Endothelial cell (in vitro differentiated cells): ENCODE measurements around the gene PFN2. TPM values are rescaled to one million over a fixed set of nuclear protein-coding genes. Genes with fewer than 3 reads are reported as not detected.

Source experiments
- DNase-seq: peaks from one replicate; pipeline ENCODE4 v3.0.0; 2021; ENCODE audit warnings: low spot score
- H3K27ac Mint-ChIP-seq: one replicate; pipeline ENCODE4 v1.8.0; 2021; ENCODE audit warnings: mixed read lengths, inconsistent platforms; ENCODE audit not compliant: unreplicated experiment
- H3K27me3 Mint-ChIP-seq: one replicate; pipeline ENCODE4 v1.8.0; 2021; ENCODE audit warnings: mild to moderate bottlenecking, moderate library complexity, mixed read lengths, inconsistent platforms; ENCODE audit not compliant: unreplicated experiment
- H3K36me3 Mint-ChIP-seq: one replicate; pipeline ENCODE4 v1.8.0; 2021; ENCODE audit warnings: mild to moderate bottlenecking, low read depth, mixed read lengths, inconsistent platforms; ENCODE audit not compliant: unreplicated experiment
- H3K4me1 Mint-ChIP-seq: one replicate; pipeline ENCODE4 v1.8.0; 2021; ENCODE audit warnings: mild to moderate bottlenecking, mixed read lengths, inconsistent platforms; ENCODE audit not compliant: unreplicated experiment
- H3K4me3 Mint-ChIP-seq: one replicate; pipeline ENCODE4 v1.8.0; 2021; ENCODE audit warnings: mild to moderate bottlenecking, mixed read lengths, inconsistent platforms; ENCODE audit not compliant: unreplicated experiment
- H3K9me3 Mint-ChIP-seq: one replicate; pipeline ENCODE4 v1.8.0; 2021; ENCODE audit warnings: mixed read lengths, inconsistent platforms; ENCODE audit not compliant: unreplicated experiment
- long read RNA-seq: library from polyadenylated mRNA; unstranded; transcript quantifications from one replicate; pipeline ENCODE4 v2.0.0, GENCODE V29; 2020; ENCODE audit not compliant: unreplicated experiment
- total RNA-seq: library from RNA; stranded (reverse); fragmentation: NEBNext Ultra II Directional; extraction: Animal tissue kit (Norgen Biotek cat#: 25700); gene quantifications from one replicate; pipeline ENCODE4 v1.2.1, GENCODE V29; 2021; ENCODE audit not compliant: unreplicated experiment
- TF ChIP-seq, protein P1 (sequence below): fragments of 200-600 bp; sonication (generic); IDR thresholded peaks from one replicate; pipeline ENCODE4 v1.5.0; 2021; ENCODE audit warnings: antibody characterized with exemption; ENCODE audit not compliant: unreplicated experiment

PFN2 gene, protein sequence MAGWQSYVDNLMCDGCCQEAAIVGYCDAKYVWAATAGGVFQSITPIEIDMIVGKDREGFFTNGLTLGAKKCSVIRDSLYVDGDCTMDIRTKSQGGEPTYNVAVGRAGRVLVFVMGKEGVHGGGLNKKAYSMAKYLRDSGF
- total RNA-seq, result 102 TPM
- long read RNA-seq, transcript PFN2-201 (3 exons, 2,261 nt), result minor isoform, 6 of 38 reads
- long read RNA-seq, transcript PFN2-203 (3 exons, 1,780 nt), result major isoform, 29 of 38 reads
- long read RNA-seq, partial matches to known transcripts, result 0 of 38 reads
- long read RNA-seq, other reads (novel, unspliced or antisense), result 3 of 38 reads

GRCh38 chr3:149970716-149971402 is at the start of gene PFN2:
Gene PFN2, minus strand, starts transcription at chr3:149970895. Its CDS starts 39 bp downstream, at chr3:149970856.
- Mint-ChIP-seq H3K36me3 (peaks cover 16% of the 10 kb centered on the region), H3K27ac (peak within 1 kb of the TSS; percentile 97), H3K4me3 (peak within 1 kb of the TSS; percentile 99), H3K9me3 (no peaks in the 10 kb centered on the region), H3K27me3 (peaks cover 19% of the 10 kb centered on the region), H3K4me1 (peaks cover 32% of the 10 kb centered on the region)
- TF ChIP-seq, protein P1, sequence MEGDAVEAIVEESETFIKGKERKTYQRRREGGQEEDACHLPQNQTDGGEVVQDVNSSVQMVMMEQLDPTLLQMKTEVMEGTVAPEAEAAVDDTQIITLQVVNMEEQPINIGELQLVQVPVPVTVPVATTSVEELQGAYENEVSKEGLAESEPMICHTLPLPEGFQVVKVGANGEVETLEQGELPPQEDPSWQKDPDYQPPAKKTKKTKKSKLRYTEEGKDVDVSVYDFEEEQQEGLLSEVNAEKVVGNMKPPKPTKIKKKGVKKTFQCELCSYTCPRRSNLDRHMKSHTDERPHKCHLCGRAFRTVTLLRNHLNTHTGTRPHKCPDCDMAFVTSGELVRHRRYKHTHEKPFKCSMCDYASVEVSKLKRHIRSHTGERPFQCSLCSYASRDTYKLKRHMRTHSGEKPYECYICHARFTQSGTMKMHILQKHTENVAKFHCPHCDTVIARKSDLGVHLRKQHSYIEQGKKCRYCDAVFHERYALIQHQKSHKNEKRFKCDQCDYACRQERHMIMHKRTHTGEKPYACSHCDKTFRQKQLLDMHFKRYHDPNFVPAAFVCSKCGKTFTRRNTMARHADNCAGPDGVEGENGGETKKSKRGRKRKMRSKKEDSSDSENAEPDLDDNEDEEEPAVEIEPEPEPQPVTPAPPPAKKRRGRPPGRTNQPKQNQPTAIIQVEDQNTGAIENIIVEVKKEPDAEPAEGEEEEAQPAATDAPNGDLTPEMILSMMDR, result no peak
- DNase-seq, result peak; percentile 74

GRCh38 chr3:150015901-150016300 is 45.2 kb upstream of the PFN2 start:
- no peak for DNase-seq
- Mint-ChIP-seq H3K27me3 (peaks cover 5% of the 10 kb centered on the region), H3K36me3 (no peaks in the 10 kb centered on the region), H3K9me3 (no peaks in the 10 kb centered on the region), H3K4me3 (no peak overlapping the region), H3K4me1 (no peaks in the 10 kb centered on the region), H3K27ac (peak overlapping the region; percentile 26)
- TF ChIP-seq, protein P1, result no peak

GRCh38 chr3:150014782-150015181 is 44.1 kb upstream of the PFN2 start:
- Mint-ChIP-seq H3K9me3 (no peaks in the 10 kb centered on the region), H3K4me1 (no peaks in the 10 kb centered on the region), H3K4me3 (no peak overlapping the region), H3K27me3 (peaks cover 5% of the 10 kb centered on the region), H3K27ac (no peak overlapping the region), H3K36me3 (no peaks in the 10 kb centered on the region)
- TF ChIP-seq, protein P1, result no peak
- no peak for DNase-seq

- H3K27me3 Mint-ChIP-seq, result peaks cover 5% of the 10 kb centered on the region
- H3K4me3 Mint-ChIP-seq, result no peak overlapping the region
- no peak overlapping the region for H3K27ac Mint-ChIP-seq
- no peak for DNase-seq
- TF ChIP-seq, protein P1, result no peak
- H3K9me3 Mint-ChIP-seq, result no peaks in the 10 kb centered on the region
- no peaks in the 10 kb centered on the region for H3K4me1 Mint-ChIP-seq
- no peaks in the 10 kb centered on the region for H3K36me3 Mint-ChIP-seq
Observed at GRCh38 chr3:150013801-150014200, 43.1 kb upstream of the PFN2 start.

DNA sequence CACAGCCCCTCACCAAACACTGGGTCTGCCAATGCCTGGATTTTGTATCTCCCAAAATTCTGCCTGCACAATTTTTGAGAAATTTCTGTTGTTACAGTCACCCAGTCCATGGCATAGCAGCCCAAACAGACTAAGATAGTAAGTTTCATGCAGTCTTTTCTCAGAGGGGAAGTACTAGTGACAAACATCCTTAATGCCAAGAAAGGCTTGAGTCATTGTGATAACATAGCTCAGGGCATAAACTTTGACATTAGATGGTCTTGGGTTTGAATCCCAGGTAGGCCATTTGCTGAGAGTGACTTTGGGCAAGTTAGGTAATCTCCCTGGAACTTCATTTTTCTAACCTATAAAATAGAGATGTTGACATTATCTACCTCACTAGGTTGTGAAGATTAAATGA is 36.1 kb upstream of the PFN2 start:
- Mint-ChIP-seq H3K27ac (no peak overlapping the region), H3K36me3 (no peaks in the 10 kb centered on the region), H3K9me3 (no peaks in the 10 kb centered on the region), H3K4me3 (no peak overlapping the region), H3K27me3 (peaks cover 3% of the 10 kb centered on the region), H3K4me1 (peaks cover 8% of the 10 kb centered on the region)
- no peak for DNase-seq
- TF ChIP-seq, protein P1, result no peak
